ENCODE results near the gene AAR2.

The AAR2 gene

GRCh38 chr20:36214684-36215256 lies 21.5 kb upstream of the AAR2 start:
- H2AFZ ChIP-seq (ENCODE audit: low read depth, low read length): no peak overlapping the region
- no peak overlapping the region for H3K4me2 ChIP-seq (ENCODE audit: low read length)
- H3K36me3 ChIP-seq (replicated peaks; ENCODE audit: low read depth, low read length): no peaks in the 10 kb centered on the region
- no peak overlapping the region for H3K9ac ChIP-seq (ENCODE audit: low read length)
- no peaks in the 10 kb centered on the region for H3K27me3 ChIP-seq (ENCODE audit: low read depth, low read length)
- no peaks in the 10 kb centered on the region for H3K4me1 ChIP-seq (ENCODE audit: low read length)
- H3K79me2 ChIP-seq (ENCODE audit: low read length): no peaks in the 10 kb centered on the region
- no peaks in the 10 kb centered on the region for H4K20me1 ChIP-seq (ENCODE audit: insufficient read depth, low read length)
- H3K27ac ChIP-seq (ENCODE audit: low read length): no peak overlapping the region
- TF ChIP-seq EZH2phosphoT487 (IDR thresholded peaks at IDR 0.05; ENCODE audit: low read depth): no peak
- TF ChIP-seq CTCF (IDR thresholded peaks at IDR 0.05; ENCODE audit: low read depth, low read length): peak; percentile 82
- H3K4me3 ChIP-seq (ENCODE audit: low read length): no peak overlapping the region
- no peaks in the 10 kb centered on the region for H3K9me3 ChIP-seq (ENCODE audit: insufficient read depth, low read length)

GRCh38 chr20:36215778-36216177 lies 20.5 kb upstream of the AAR2 start:
- no peak overlapping the region for H3K4me2 ChIP-seq (ENCODE audit: low read length)
- H3K4me3 ChIP-seq (ENCODE audit: low read length): no peak overlapping the region
- no peaks in the 10 kb centered on the region for H3K4me1 ChIP-seq (ENCODE audit: low read length)
- H3K9me3 ChIP-seq (ENCODE audit: insufficient read depth, low read length): no peaks in the 10 kb centered on the region
- TF ChIP-seq EZH2phosphoT487 (IDR thresholded peaks at IDR 0.05; ENCODE audit: low read depth) (no peak), CTCF (IDR thresholded peaks at IDR 0.05; ENCODE audit: low read depth, low read length) (no peak)
- H3K79me2 ChIP-seq (ENCODE audit: low read length): no peaks in the 10 kb centered on the region
- no peak overlapping the region for H2AFZ ChIP-seq (ENCODE audit: low read depth, low read length)
- H4K20me1 ChIP-seq (ENCODE audit: insufficient read depth, low read length): no peaks in the 10 kb centered on the region
- no peak overlapping the region for H3K9ac ChIP-seq (ENCODE audit: low read length)
- H3K27me3 ChIP-seq (ENCODE audit: low read depth, low read length): no peaks in the 10 kb centered on the region
- no peak overlapping the region for H3K27ac ChIP-seq (ENCODE audit: low read length)
- H3K36me3 ChIP-seq (replicated peaks; ENCODE audit: low read depth, low read length): no peaks in the 10 kb centered on the region

DNA sequence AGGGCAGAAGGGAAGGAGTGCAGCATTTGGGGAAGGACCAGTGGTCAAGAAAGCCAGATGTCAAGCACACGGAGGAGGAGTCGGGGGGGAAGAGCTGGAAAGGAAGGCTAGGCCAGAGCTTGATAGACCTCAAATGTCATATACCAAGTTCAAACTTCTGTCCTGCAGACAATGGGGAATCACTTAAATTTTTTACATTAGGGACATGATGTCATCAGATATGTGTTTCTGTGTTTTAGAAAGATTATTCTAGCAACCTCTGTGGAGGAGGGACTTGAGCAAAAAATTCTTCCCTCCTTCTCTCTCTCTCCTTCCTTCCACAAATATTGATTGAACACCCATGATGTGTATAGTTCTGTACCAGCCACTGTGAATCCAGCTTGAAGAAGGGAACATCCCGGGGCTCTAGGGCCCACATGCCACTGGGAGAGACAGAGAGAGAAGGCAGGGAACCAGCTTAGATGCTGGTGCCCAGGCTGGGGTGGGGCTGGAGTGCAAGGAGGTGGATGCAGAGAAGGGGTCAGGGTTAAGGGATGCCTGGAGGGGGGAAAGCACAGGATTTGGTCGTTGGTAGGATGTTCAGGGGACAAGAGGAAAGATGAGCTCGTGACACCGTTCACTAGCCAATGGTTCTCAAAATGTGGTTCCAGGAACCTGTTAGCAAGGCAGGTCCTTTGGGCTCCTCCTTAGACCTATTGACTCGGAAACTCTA lies 19.8 kb upstream of the AAR2 start:
- TF ChIP-seq CTCF (IDR thresholded peaks at IDR 0.05; ENCODE audit: low read depth, low read length): no peak
- TF ChIP-seq EZH2phosphoT487 (IDR thresholded peaks at IDR 0.05; ENCODE audit: low read depth): no peak
- Histone ChIP-seq H4K20me1 (ENCODE audit: insufficient read depth, low read length) (no peaks in the 10 kb centered on the region), H3K9me3 (ENCODE audit: insufficient read depth, low read length) (no peaks in the 10 kb centered on the region), H3K27ac (ENCODE audit: low read length) (no peak overlapping the region), H3K9ac (ENCODE audit: low read length) (no peak overlapping the region), H3K36me3 (replicated peaks; ENCODE audit: low read depth, low read length) (no peaks in the 10 kb centered on the region), H3K79me2 (ENCODE audit: low read length) (no peaks in the 10 kb centered on the region), H3K4me1 (ENCODE audit: low read length) (no peaks in the 10 kb centered on the region), H3K4me3 (ENCODE audit: low read length) (no peak overlapping the region), H3K27me3 (ENCODE audit: low read depth, low read length) (no peaks in the 10 kb centered on the region), H2AFZ (ENCODE audit: low read depth, low read length) (no peak overlapping the region), H3K4me2 (ENCODE audit: low read length) (no peak overlapping the region)

DNA sequence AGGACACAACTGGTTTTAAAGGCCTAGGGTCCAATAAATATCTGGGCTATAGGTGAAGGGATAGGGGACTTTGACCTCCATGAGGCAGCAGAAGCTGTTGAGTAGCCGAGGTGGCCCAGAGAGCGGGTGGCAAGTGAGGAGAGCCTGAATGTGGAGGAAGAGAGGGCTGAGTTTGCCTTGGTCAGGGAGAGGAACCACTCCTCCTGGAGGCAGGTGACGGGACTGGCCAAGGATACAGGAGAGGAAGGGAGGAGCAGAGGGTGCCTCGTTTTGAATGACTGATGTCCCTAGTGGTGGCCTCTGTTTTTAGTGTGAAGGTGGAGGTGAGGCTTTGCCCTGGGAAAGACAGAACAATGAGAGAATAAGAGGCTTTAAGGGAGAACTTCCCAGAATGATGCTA lies 19.1 kb upstream of the AAR2 start:
- Histone ChIP-seq H2AFZ (ENCODE audit: low read depth, low read length) (no peak overlapping the region), H3K27me3 (ENCODE audit: low read depth, low read length) (no peaks in the 10 kb centered on the region), H3K4me2 (ENCODE audit: low read length) (no peak overlapping the region), H3K79me2 (ENCODE audit: low read length) (no peaks in the 10 kb centered on the region), H3K9ac (ENCODE audit: low read length) (no peak overlapping the region), H3K9me3 (ENCODE audit: insufficient read depth, low read length) (no peaks in the 10 kb centered on the region), H3K36me3 (replicated peaks; ENCODE audit: low read depth, low read length) (no peaks in the 10 kb centered on the region), H3K27ac (ENCODE audit: low read length) (no peak overlapping the region), H3K4me3 (ENCODE audit: low read length) (no peak overlapping the region), H4K20me1 (ENCODE audit: insufficient read depth, low read length) (no peaks in the 10 kb centered on the region), H3K4me1 (ENCODE audit: low read length) (no peaks in the 10 kb centered on the region)
- TF ChIP-seq EZH2phosphoT487 (IDR thresholded peaks at IDR 0.05; ENCODE audit: low read depth) (no peak), CTCF (IDR thresholded peaks at IDR 0.05; ENCODE audit: low read depth, low read length) (no peak)
